ENCODE results near the gene SLC6A4. TPM values are rescaled to one million over a fixed set of nuclear protein-coding genes. Genes with fewer than 3 reads are reported as not detected.
"Not testable (repeated sequence)": the region's sequence is repeated elsewhere in the genome, so short reads cannot be mapped to it uniquely, and the experiment has no call there.

Gene SLC6A4
- total RNA-seq, 1 experiment from 2014 or later = 0.02 TPM

- H3K18ac ChIP-seq (ENCODE audit: insufficient read length, low read depth, low read length) = no peak overlapping the region
- Mint-ChIP-seq H3K27ac (no peak overlapping the region), H3K36me3 (ENCODE audit: insufficient read depth in 1 of 3, low read depth in 3 of 3) (no peaks in the 10 kb centered on the region; a peak in 1 of 7 replicates), H3K4me1 (peaks cover 3 to 5% of the 10 kb centered on the region in 2 experiments; a peak in 1 of 4 replicates), H3K4me3 (no peak overlapping the region), H3K27me3 (ENCODE audit: low read depth) (peaks cover 61% of the 10 kb centered on the region), H3K9me3 (no peaks in the 10 kb centered on the region)
- no peaks in the 10 kb centered on the region for H3K79me2 ChIP-seq (ENCODE audit: insufficient read depth, low read length)
- no peak overlapping the region for H2BK15ac ChIP-seq (ENCODE audit: low read depth, low read length)
- no peaks in the 10 kb centered on the region for H3K4me1 ChIP-seq (ENCODE audit: insufficient read depth, low read length)
- TF ChIP-seq CTCF (conservative IDR thresholded peaks at IDR 0.05) = no peak; the same call in 2 of the 3 replicates
- no peaks in the 10 kb centered on the region for H4K20me1 ChIP-seq (ENCODE audit: control insufficient read depth, insufficient read depth, insufficient read length)
- DNase-seq = no peak
- H4K8ac ChIP-seq (replicated peaks; ENCODE audit: insufficient read length, low read depth, low read length) = no peak overlapping the region
- no peak overlapping the region for H4K5ac ChIP-seq (ENCODE audit: insufficient read length, low read depth, low read length)
- no peak overlapping the region for H3K4ac ChIP-seq (ENCODE audit: low read depth, low read length)
- H2BK5ac ChIP-seq (ENCODE audit: insufficient read length, low read length) = no peak overlapping the region
- peaks cover 17% of the 10 kb centered on the region; the same call in 1 of the 2 replicates for H3K27me3 ChIP-seq (ENCODE audit: insufficient read depth, low read length)
- no peak overlapping the region for H2BK12ac ChIP-seq (ENCODE audit: insufficient read length, low read depth, low read length)
- no peak overlapping the region for H3K56ac ChIP-seq (ENCODE audit: insufficient read length, low read depth, low read length)
- peaks cover under 1% of the 10 kb centered on the region for H3K23me2 ChIP-seq (ENCODE audit: insufficient read length, low read depth, low read length, poor library complexity, severe bottlenecking)
- no peak overlapping the region for H4K91ac ChIP-seq (ENCODE audit: insufficient read length, low read depth, low read length)
- H3K27ac ChIP-seq (ENCODE audit: insufficient read length, low read depth, low read length) = no peak overlapping the region
- H3K23ac ChIP-seq (ENCODE audit: insufficient read length, low read depth, low read length) = no peak overlapping the region
- H3T11ph ChIP-seq (ENCODE audit: low read length) = no peak overlapping the region
- no peaks in the 10 kb centered on the region for H3K79me1 ChIP-seq (ENCODE audit: insufficient read depth, low read depth, low read length, poor library complexity, severe bottlenecking)
- no peak overlapping the region for H2BK20ac ChIP-seq (ENCODE audit: low read depth, low read length, poor library complexity, severe bottlenecking)
- H2BK120ac ChIP-seq (ENCODE audit: low read depth, low read length, poor library complexity, severe bottlenecking) = no peak overlapping the region
- no peak overlapping the region for H3K4me2 ChIP-seq (ENCODE audit: insufficient read depth, insufficient read length, low read length)
- no CpG with 5 or more reads among the region's 7 CpGs for WGBS (ENCODE audit: extremely low coverage, insufficient read length, low lambda C conversion rate)
- no peak overlapping the region for H3K9ac ChIP-seq (ENCODE audit: extremely low read depth, insufficient read length, low read length)
- H3K9me3 ChIP-seq (ENCODE audit: control insufficient read depth, low read depth, low read length) = no peaks in the 10 kb centered on the region
- no peak overlapping the region for H2AFZ ChIP-seq (ENCODE audit: low read length)
- no peak overlapping the region for H2AK5ac ChIP-seq (ENCODE audit: insufficient read length, low read length)
- no peak overlapping the region for H3K14ac ChIP-seq (ENCODE audit: insufficient read depth, low read length)
Observed at GRCh38 chr17:30230596-30231125, 4.8 kb downstream of the SLC6A4 start.

GRCh38 chr17:30230009-30230408 lies 5.5 kb downstream of the SLC6A4 start:
- H3K23ac ChIP-seq (ENCODE audit: insufficient read length, low read depth, low read length); H3K36me3 Mint-ChIP-seq (ENCODE audit: insufficient read depth in 1 of 3, low read depth in 3 of 3); H4K91ac ChIP-seq (ENCODE audit: insufficient read length, low read depth, low read length); DNase-seq; H3K4me2 ChIP-seq (ENCODE audit: insufficient read depth, insufficient read length, low read length); H2AK5ac ChIP-seq (ENCODE audit: insufficient read length, low read length); H3K4ac ChIP-seq (ENCODE audit: low read depth, low read length); H3K9me3 Mint-ChIP-seq; H4K20me1 ChIP-seq (ENCODE audit: control insufficient read depth, insufficient read depth, insufficient read length); H3T11ph ChIP-seq (ENCODE audit: low read length); H3K79me1 ChIP-seq (ENCODE audit: insufficient read depth, low read depth, low read length, poor library complexity, severe bottlenecking); H3K9ac ChIP-seq (ENCODE audit: extremely low read depth, insufficient read length, low read length); H3K4me1 ChIP-seq (ENCODE audit: insufficient read depth, low read length); H2BK15ac ChIP-seq (ENCODE audit: low read depth, low read length); H2BK120ac ChIP-seq (ENCODE audit: low read depth, low read length, poor library complexity, severe bottlenecking); H2AFZ ChIP-seq (ENCODE audit: low read length); H2BK12ac ChIP-seq (ENCODE audit: insufficient read length, low read depth, low read length); H3K27ac Mint-ChIP-seq; H3K18ac ChIP-seq (ENCODE audit: insufficient read length, low read depth, low read length); H3K4me3 Mint-ChIP-seq; H3K23me2 ChIP-seq (ENCODE audit: insufficient read length, low read depth, low read length, poor library complexity, severe bottlenecking); H4K8ac ChIP-seq (replicated peaks; ENCODE audit: insufficient read length, low read depth, low read length); H3K56ac ChIP-seq (ENCODE audit: insufficient read length, low read depth, low read length); H2BK20ac ChIP-seq (ENCODE audit: low read depth, low read length, poor library complexity, severe bottlenecking); H4K5ac ChIP-seq (ENCODE audit: insufficient read length, low read depth, low read length); H2BK5ac ChIP-seq (ENCODE audit: insufficient read length, low read length); H3K27ac ChIP-seq (ENCODE audit: insufficient read length, low read depth, low read length); H3K14ac ChIP-seq (ENCODE audit: insufficient read depth, low read length); H3K9me3 ChIP-seq (ENCODE audit: control insufficient read depth, low read depth, low read length); H3K79me2 ChIP-seq (ENCODE audit: insufficient read depth, low read length): not testable (repeated sequence)
- Mint-ChIP-seq H3K4me1 (peaks cover 7 to 11% of the 10 kb centered on the region in 2 experiments), H3K27me3 (ENCODE audit: low read depth) (peaks cover 57% of the 10 kb centered on the region)
- WGBS (ENCODE audit: extremely low coverage, insufficient read length, low lambda C conversion rate) = no CpG with 5 or more reads among the region's 1 CpG
- H3K27me3 ChIP-seq (ENCODE audit: insufficient read depth, low read length) = peaks cover 11% of the 10 kb centered on the region; the same call in 1 of the 2 replicates

Data from H9 (cell line).